ENCODE results near the gene RPS2.

Gene RPS2

GRCh38 chr16:1961651-1962067 lies 3.0 kb downstream of the RPS2 start (continued):
- TF ChIP-seq, protein P1, sequence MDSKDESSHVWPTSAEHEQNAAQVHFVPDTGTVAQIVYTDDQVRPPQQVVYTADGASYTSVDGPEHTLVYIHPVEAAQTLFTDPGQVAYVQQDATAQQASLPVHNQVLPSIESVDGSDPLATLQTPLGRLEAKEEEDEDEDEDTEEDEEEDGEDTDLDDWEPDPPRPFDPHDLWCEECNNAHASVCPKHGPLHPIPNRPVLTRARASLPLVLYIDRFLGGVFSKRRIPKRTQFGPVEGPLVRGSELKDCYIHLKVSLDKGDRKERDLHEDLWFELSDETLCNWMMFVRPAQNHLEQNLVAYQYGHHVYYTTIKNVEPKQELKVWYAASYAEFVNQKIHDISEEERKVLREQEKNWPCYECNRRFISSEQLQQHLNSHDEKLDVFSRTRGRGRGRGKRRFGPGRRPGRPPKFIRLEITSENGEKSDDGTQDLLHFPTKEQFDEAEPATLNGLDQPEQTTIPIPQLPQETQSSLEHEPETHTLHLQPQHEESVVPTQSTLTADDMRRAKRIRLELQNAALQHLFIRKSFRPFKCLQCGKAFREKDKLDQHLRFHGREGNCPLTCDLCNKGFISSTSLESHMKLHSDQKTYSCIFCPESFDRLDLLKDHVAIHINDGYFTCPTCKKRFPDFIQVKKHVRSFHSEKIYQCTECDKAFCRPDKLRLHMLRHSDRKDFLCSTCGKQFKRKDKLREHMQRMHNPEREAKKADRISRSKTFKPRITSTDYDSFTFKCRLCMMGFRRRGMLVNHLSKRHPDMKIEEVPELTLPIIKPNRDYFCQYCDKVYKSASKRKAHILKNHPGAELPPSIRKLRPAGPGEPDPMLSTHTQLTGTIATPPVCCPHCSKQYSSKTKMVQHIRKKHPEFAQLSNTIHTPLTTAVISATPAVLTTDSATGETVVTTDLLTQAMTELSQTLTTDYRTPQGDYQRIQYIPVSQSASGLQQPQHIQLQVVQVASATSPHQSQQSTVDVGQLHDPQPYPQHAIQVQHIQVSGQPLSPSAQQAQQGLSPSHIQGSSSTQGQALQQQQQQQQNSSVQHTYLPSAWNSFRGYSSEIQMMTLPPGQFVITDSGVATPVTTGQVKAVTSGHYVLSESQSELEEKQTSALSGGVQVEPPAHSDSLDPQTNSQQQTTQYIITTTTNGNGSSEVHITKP (tag by site-specific recombination; IDR thresholded peaks at IDR 0.05), result peak; percentile 83
- TF ChIP-seq, protein P2, sequence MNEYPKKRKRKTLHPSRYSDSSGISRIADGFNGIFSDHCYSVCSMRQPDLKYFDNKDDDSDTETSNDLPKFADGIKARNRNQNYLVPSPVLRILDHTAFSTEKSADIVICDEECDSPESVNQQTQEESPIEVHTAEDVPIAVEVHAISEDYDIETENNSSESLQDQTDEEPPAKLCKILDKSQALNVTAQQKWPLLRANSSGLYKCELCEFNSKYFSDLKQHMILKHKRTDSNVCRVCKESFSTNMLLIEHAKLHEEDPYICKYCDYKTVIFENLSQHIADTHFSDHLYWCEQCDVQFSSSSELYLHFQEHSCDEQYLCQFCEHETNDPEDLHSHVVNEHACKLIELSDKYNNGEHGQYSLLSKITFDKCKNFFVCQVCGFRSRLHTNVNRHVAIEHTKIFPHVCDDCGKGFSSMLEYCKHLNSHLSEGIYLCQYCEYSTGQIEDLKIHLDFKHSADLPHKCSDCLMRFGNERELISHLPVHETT (tag by site-specific recombination; IDR thresholded peaks at IDR 0.05), result no peak
- TF ChIP-seq, protein P3, sequence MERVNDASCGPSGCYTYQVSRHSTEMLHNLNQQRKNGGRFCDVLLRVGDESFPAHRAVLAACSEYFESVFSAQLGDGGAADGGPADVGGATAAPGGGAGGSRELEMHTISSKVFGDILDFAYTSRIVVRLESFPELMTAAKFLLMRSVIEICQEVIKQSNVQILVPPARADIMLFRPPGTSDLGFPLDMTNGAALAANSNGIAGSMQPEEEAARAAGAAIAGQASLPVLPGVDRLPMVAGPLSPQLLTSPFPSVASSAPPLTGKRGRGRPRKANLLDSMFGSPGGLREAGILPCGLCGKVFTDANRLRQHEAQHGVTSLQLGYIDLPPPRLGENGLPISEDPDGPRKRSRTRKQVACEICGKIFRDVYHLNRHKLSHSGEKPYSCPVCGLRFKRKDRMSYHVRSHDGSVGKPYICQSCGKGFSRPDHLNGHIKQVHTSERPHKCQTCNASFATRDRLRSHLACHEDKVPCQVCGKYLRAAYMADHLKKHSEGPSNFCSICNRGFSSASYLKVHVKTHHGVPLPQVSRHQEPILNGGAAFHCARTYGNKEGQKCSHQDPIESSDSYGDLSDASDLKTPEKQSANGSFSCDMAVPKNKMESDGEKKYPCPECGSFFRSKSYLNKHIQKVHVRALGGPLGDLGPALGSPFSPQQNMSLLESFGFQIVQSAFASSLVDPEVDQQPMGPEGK (tag by site-specific recombination; IDR thresholded peaks at IDR 0.05), result peak; percentile 91
- no peak for TF ChIP-seq YY2 (tag by site-specific recombination; IDR thresholded peaks at IDR 0.05)
- TF ChIP-seq ZSCAN30 (tag by site-specific recombination; IDR thresholded peaks at IDR 0.05), result peak; percentile 81
- TF ChIP-seq SALL2 (tag by site-specific recombination; IDR thresholded peaks at IDR 0.05; ENCODE audit: borderline replicate concordance), result no peak
- TF ChIP-seq ZBTB17 (tag by site-specific recombination; IDR thresholded peaks at IDR 0.05), result no peak
- TF ChIP-seq ZIC2 (tag by site-specific recombination; IDR thresholded peaks at IDR 0.05), result peak; percentile 87
- peak; percentile 56 for TF ChIP-seq ZNF398 (tag by site-specific recombination; IDR thresholded peaks at IDR 0.05)
- peak; percentile 98 for TF ChIP-seq ZBTB44 (tag by site-specific recombination; IDR thresholded peaks at IDR 0.05)
- TF ChIP-seq ZNF391 (tag by site-specific recombination; IDR thresholded peaks at IDR 0.05; ENCODE audit: borderline replicate concordance, low read depth), result no peak
- TF ChIP-seq ZSCAN23 (tag by site-specific recombination; IDR thresholded peaks at IDR 0.05), result no peak
- peak; percentile 61; the same call in 1 of the 2 replicates for TF ChIP-seq KLF10 (tag by site-specific recombination; IDR thresholded peaks at IDR 0.05)
- TF ChIP-seq, protein P4, sequence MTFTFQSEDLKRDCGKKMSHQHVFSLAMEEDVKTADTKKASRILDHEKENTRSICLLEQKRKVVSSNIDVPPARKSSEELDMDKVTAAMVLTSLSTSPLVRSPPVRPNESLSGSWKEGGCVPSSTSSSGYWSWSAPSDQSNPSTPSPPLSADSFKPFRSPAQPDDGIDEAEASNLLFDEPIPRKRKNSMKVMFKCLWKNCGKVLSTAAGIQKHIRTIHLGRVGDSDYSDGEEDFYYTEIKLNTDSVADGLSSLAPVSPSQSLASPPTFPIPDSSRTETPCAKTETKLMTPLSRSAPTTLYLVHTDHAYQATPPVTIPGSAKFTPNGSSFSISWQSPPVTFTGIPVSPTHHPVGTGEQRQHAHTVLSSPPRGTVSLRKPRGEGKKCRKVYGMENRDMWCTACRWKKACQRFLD (tag by site-specific recombination; IDR thresholded peaks at IDR 0.05), result no peak
- peak; percentile 84 for TF ChIP-seq IKZF3 (tag by site-specific recombination; IDR thresholded peaks at IDR 0.05)
- 0 out of 2 replicates have a peak, but pooled peaks have one; percentile 20 for TF ChIP-seq INSM2 (tag by site-specific recombination; IDR thresholded peaks at IDR 0.05)
- no peak for TF ChIP-seq ZNF112 (tag by site-specific recombination; IDR thresholded peaks at IDR 0.05)
- no peak for TF ChIP-seq ELK4 (IDR thresholded peaks at IDR 0.05; ENCODE audit: borderline replicate concordance, low read depth, low read length)
- TF ChIP-seq KLF9 (tag by site-specific recombination; IDR thresholded peaks at IDR 0.05; ENCODE audit: low read depth), result 0 out of 2 replicates have a peak, but pooled peaks have one; percentile 10
- TF ChIP-seq ZXDB (tag by site-specific recombination; IDR thresholded peaks at IDR 0.05), result peak; percentile 76
- TF ChIP-seq, protein P5, sequence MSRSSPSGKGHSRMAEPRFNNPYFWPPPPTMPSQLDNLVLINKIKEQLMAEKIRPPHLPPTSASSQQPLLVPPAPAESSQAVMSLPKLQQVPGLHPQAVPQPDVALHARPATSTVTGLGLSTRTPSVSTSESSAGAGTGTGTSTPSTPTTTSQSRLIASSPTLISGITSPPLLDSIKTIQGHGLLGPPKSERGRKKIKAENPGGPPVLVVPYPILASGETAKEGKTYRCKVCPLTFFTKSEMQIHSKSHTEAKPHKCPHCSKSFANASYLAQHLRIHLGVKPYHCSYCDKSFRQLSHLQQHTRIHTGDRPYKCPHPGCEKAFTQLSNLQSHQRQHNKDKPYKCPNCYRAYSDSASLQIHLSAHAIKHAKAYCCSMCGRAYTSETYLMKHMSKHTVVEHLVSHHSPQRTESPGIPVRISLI (tag by site-specific recombination; IDR thresholded peaks at IDR 0.05), result no peak
- no peak for TF ChIP-seq ZNF747 (tag by site-specific recombination; IDR thresholded peaks at IDR 0.05)
- TF ChIP-seq YY1 (tag by site-specific recombination; IDR thresholded peaks at IDR 0.05), result no peak
- no peak for TF ChIP-seq ZNF514 (tag by site-specific recombination; IDR thresholded peaks at IDR 0.05)
